Brain microvascular endothelial cell (primary cell): ENCODE data around the gene DIPK1A.

Experiments used
- DNase-seq: peaks from one replicate; pipeline ENCODE4 v3.0.0-alpha.2; 2020
- H3K27ac ChIP-seq: fragments of 250-450 bp; sonication (Bioruptor Pico); 2 replicates; pipeline ENCODE4 v1.5.1; 2020; ENCODE audit warnings: mild to moderate bottlenecking, moderate library complexity
- H3K27me3 ChIP-seq: fragments of 250-450 bp; sonication (Bioruptor Pico); replicated peaks from 2 replicates; pipeline ENCODE4 v1.5.1; 2020; ENCODE audit warnings: mild to moderate bottlenecking
- H3K36me3 ChIP-seq: fragments of 250-450 bp; sonication (Bioruptor Pico); replicated peaks from 2 replicates; pipeline ENCODE4 v1.5.1; 2020; ENCODE audit warnings: mild to moderate bottlenecking
- H3K4me3 ChIP-seq: 2 replicates; pipeline ENCODE4 v1.5.1; 2011; ENCODE audit warnings: low read depth, mild to moderate bottlenecking, control low read depth, low read length, moderate library complexity
- in situ Hi-C: cut with HindIII; loops from 2 replicates; pipeline ENCODE4 v1.10.0; 2017; ENCODE audit warnings: low sequenced_read_pairs, low pct_ligation_motif_present
- TF ChIP-seq, protein P1 (sequence below): IDR thresholded peaks from 2 replicates; pipeline ENCODE4 v1.5.1; 2011; ENCODE audit warnings: low read depth, mild to moderate bottlenecking, moderate library complexity, low read length, control low read depth, inconsistent platforms; ENCODE audit errors: missing control alignments

Gene DIPK1A

DNA sequence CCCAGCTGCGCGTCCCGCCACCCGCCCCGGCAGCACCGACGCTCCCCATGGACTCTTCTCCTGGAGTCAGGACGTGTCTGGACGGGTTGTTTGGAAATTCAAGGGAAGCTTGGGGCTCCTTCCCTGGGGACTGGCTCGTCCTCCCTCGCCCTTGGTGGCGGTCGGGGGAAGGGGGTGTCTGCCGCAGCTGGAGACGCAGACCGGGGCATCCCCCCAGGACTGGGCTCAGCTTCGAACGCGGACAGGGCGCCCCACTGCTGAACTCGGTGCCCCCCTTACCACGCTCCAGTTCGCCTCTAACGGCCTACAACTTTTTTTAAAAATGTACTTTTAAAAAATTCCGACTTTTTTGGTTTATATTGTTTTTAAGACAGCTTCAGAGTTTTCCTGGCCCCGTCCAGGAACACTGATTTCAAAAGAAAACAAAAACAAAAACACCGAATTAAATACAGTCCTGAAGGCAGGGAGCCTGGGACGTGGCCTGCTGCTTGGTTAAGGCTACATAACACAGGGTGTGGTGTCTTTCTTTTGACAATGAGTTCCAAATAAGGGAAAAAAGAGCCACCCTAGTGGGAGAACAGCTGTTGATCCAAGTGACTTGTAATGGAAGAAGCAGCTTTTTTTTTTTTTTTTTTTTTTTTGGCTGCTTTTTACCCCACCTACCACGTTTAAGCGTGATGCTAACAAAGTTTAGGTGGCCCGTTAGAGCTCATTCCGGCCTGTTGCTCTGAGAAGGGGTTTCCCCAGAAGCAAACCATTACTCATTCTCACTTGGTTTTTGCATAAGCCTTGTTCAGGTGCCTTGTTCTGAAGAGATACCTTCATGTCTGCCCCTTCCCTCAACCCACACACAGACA is 862 bp upstream of the DIPK1A start:
- H3K4me3 ChIP-seq: peak overlapping the region; percentile 74
- H3K27me3 ChIP-seq: no peaks in the 10 kb centered on the region
- no peaks in the 10 kb centered on the region for H3K36me3 ChIP-seq
- TF ChIP-seq, protein P1, sequence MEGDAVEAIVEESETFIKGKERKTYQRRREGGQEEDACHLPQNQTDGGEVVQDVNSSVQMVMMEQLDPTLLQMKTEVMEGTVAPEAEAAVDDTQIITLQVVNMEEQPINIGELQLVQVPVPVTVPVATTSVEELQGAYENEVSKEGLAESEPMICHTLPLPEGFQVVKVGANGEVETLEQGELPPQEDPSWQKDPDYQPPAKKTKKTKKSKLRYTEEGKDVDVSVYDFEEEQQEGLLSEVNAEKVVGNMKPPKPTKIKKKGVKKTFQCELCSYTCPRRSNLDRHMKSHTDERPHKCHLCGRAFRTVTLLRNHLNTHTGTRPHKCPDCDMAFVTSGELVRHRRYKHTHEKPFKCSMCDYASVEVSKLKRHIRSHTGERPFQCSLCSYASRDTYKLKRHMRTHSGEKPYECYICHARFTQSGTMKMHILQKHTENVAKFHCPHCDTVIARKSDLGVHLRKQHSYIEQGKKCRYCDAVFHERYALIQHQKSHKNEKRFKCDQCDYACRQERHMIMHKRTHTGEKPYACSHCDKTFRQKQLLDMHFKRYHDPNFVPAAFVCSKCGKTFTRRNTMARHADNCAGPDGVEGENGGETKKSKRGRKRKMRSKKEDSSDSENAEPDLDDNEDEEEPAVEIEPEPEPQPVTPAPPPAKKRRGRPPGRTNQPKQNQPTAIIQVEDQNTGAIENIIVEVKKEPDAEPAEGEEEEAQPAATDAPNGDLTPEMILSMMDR: no peak
- H3K27ac ChIP-seq: peak overlapping the region; percentile 38
- no peak for DNase-seq
- in situ Hi-C loops: no loop called here

DNA sequence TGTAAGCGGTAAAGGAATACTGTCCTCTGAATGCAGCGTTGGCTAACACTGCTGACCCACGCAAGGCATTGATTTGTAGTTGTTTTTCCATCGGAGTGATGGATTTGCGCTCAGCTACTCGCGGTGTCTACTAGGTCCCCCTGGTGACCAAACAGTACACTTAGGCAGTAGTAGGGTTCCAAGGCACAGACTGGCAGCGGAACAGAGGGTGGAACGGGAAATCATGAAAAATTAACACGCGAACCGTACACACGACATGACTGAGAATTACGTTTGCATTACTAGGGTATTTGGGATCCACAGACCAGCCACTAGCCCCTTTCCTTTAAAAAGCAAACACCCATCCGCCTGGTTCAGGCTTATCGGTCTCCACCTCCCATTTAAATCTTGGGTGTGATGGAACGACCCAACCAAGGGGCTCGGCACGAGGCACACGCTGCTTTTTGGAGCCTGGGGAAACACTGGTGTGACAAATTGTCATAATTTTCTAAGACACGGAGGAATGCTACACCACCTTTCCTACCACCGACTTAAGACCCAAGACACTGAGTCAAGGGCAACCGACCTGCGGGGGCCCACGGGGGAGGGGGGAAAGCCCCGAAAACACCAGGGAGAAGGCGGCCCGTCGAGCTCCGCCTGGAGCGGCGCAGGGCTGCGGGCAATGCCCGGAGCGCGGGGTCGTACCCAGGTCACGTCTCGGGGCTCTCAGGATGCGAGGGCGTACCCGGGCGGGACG is 699 bp downstream of the DIPK1A start:
- no peaks in the 10 kb centered on the region for H3K27me3 ChIP-seq
- H3K4me3 ChIP-seq: peak overlapping the region; percentile 74
- TF ChIP-seq, protein P1: peak; percentile 87
- peak overlapping the region; percentile 25 for H3K27ac ChIP-seq
- no peaks in the 10 kb centered on the region for H3K36me3 ChIP-seq
- in situ Hi-C loops: no loop called here
- peak; percentile 80 for DNase-seq

DNA sequence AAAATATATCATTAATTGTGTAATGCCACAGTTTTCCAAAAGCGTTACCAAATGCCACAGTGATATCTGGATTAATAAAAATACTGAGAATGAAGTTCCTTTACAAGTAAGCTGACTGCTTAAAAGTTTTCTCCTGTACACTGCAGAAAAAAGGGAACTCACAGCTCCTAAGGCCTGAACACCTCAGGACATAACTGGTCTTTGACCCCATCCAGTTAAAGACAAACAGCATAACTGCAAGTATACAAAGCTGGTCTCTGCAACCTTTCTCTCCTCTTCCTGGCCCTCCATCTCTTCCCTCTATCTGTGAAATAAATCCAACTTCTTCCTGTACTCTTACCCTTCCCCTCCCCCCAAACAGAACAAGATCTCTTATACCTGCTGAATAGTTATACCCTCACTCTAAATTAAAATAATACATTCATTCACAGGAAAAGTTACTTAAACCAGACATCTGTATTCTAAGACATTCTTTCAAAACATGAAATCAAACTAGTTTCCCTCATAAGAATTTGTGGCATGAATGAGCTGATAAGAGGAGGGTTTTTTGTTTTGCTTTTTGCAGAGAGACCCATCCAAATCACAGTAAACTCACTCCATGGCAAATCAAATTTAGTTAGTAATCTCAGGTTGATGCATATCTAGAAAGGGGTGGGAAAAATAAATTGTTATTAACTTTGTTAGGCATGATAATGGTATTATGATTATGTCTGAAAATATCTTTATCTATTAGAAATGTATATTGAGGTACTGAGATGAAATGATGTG is 2.9 kb downstream of the DIPK1A start:
- in situ Hi-C loops: no loop called here

DNA sequence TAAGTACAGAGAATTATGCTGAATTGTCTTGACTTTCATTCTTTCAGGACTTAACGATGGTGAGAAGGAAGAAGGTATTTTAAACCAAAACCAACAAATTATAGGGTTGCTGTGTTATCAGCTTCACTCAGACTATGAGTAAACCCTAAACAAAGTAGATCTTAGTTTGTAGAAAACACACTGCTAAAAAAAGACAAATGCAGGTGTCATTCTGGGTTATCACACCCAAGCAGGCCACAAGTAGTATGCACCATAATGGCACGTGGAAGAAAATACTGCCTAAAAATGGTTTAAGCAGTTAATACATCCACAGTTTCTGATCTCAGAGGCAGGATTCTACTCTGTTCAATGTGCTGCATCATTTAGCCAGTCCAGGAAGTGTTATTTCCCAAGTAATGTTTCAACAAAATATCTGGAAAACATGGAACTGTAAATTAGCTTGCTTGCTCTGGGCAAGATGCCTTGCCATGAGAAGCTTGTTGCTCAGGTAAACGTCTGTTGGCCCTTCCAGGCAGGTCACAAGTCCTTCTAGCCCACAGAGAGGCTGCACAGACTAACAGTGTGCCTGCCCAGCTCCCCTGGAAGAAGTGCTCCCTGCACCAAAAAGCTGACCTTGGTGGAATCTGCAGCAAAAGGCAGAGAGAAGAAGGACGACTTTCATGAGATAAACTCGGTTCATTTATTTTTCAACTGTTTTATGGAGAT is 4.1 kb downstream of the DIPK1A start:
- TF ChIP-seq, protein P1: no peak
- H3K27ac ChIP-seq: no peak overlapping the region
- H3K4me3 ChIP-seq: no peak overlapping the region
- in situ Hi-C loops: no loop called here
- DNase-seq: no peak
- no peaks in the 10 kb centered on the region for H3K36me3 ChIP-seq
- no peaks in the 10 kb centered on the region for H3K27me3 ChIP-seq

More for the DNA sequence above, 2.9 kb downstream of the DIPK1A start:
- Histone ChIP-seq H3K4me3 (no peak overlapping the region), H3K27me3 (no peaks in the 10 kb centered on the region), H3K36me3 (no peaks in the 10 kb centered on the region), H3K27ac (no peak overlapping the region)
- DNase-seq: no peak
- TF ChIP-seq, protein P1: no peak

DNA sequence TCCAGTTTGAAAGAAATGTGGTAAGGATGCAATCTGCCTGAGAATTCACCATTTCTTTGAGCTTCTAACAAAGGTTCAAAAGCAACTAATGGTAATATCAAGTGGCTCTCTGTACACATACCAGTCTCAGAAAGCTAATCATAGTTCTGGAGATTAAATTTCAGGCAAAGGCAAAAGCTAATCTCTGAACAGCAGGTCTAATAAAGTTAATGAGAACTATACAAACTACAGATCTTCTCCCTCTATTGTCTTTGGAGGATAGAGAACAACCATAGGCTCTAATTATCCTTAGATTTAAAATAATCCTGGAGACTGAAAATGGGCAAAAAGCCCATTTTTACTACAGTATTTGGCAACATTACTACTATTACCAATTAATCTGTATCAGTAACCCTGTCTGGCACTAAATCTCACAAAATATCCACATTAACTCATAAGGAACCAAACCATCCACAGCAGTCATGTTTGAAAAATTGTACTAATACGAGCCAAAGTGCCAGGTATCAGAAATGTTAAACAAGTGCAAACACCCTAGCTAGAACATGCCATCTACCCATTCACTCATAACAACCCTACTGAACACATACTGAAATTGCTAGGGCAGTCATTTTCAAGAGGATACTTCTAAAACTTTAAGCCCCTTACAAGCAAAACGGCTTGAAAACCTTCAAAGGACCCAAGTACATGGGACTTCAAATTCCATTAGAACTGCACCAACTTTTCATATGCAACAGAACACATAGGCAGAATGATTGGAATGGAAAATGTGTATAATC is 4.8 kb downstream of the DIPK1A start:
- in situ Hi-C loops: no loop called here
- H3K27me3 ChIP-seq: no peaks in the 10 kb centered on the region
- no peak for DNase-seq
- H3K4me3 ChIP-seq: no peak overlapping the region
- H3K36me3 ChIP-seq: no peaks in the 10 kb centered on the region
- TF ChIP-seq, protein P1: no peak
- no peak overlapping the region for H3K27ac ChIP-seq
